MM.1S (cell line): ENCODE measurements around the gene FBXL4.

Experiments
- DNase-seq: peaks from one replicate; pipeline ENCODE4 v3.0.0-alpha.2; 2015
- H2AFZ ChIP-seq: fragments of 300-600 bp; sonication (generic); 2 replicates; pipeline ENCODE4 v1.6.0; 2016; ENCODE audit warnings: antibody characterized with exemption, low read length
- H3F3A ChIP-seq: fragments of 300-600 bp; sonication (generic); 2 replicates; pipeline ENCODE4 v1.6.1; 2016; ENCODE audit warnings: mild to moderate bottlenecking, antibody characterized with exemption, low read length, moderate library complexity, mixed read lengths; ENCODE audit not compliant: insufficient read depth
- H3K27ac ChIP-seq: fragments of 300-600 bp; sonication (generic); 2 replicates; pipeline ENCODE4 v1.5.1; 2016; ENCODE audit warnings: mild to moderate bottlenecking, low read length
- H3K27me3 ChIP-seq: fragments of 300-600 bp; sonication (generic); replicated peaks from 2 replicates; pipeline ENCODE4 v1.6.0; 2016; ENCODE audit warnings: low read length; ENCODE audit not compliant: insufficient read depth
- H3K36me3 ChIP-seq: fragments of 300-600 bp; sonication (generic); replicated peaks from 2 replicates; pipeline ENCODE4 v1.6.1; 2016; ENCODE audit warnings: mild to moderate bottlenecking, low read length, mixed read lengths; ENCODE audit not compliant: insufficient read depth
- H3K4me1 ChIP-seq: fragments of 300-600 bp; sonication (generic); 2 replicates; pipeline ENCODE4 v1.6.1; 2016; ENCODE audit warnings: low read length, mixed read lengths
- H3K4me2 ChIP-seq: fragments of 300-600 bp; sonication (generic); 2 replicates; pipeline ENCODE4 v1.6.0; 2016; ENCODE audit warnings: low read depth, low read length
- H3K4me3 ChIP-seq: fragments of 300-600 bp; sonication (generic); 2 replicates; pipeline ENCODE4 v1.5.1; 2016; ENCODE audit warnings: low read length, mixed read lengths
- H3K79me2 ChIP-seq: fragments of 300-600 bp; sonication (generic); 2 replicates; pipeline ENCODE4 v1.6.1; 2016; ENCODE audit warnings: mixed run types, low read length, mixed read lengths
- H3K9ac ChIP-seq: fragments of 300-600 bp; sonication (generic); 2 replicates; pipeline ENCODE4 v1.6.1; 2016; ENCODE audit warnings: low read length, mixed read lengths
- H3K9me2 ChIP-seq: fragments of 300-600 bp; sonication (generic); replicated peaks from 2 replicates; pipeline ENCODE4 v1.6.1; 2016; ENCODE audit warnings: mild to moderate bottlenecking, low read length, mixed read lengths; ENCODE audit not compliant: insufficient read depth
- H3K9me3 ChIP-seq: fragments of 300-600 bp; sonication (generic); replicated peaks from 2 replicates; pipeline ENCODE4 v1.6.1; 2016; ENCODE audit warnings: mild to moderate bottlenecking, low read length, mixed read lengths; ENCODE audit not compliant: insufficient read depth
- H4K20me1 ChIP-seq: fragments of 300-600 bp; sonication (generic); 2 replicates; pipeline ENCODE4 v1.6.1; 2016; ENCODE audit warnings: mild to moderate bottlenecking, low read length, moderate library complexity, mixed read lengths; ENCODE audit not compliant: insufficient read depth
- CTCF ChIP-seq: fragments of 300-600 bp; sonication (generic); IDR thresholded peaks from 2 replicates; pipeline ENCODE4 v1.5.1; 2016; ENCODE audit warnings: antibody characterized with exemption, low read length, mixed read lengths
- EZH2 ChIP-seq: fragments of 300-600 bp; sonication (generic); optimal IDR thresholded peaks from 2 replicates; pipeline ENCODE3; 2017; ENCODE audit warnings: low read depth, mild to moderate bottlenecking, antibody characterized with exemption, low read length, mixed read lengths
- EZH2phosphoT487 ChIP-seq: fragments of 300-600 bp; sonication (generic); IDR thresholded peaks from 2 replicates; pipeline ENCODE4 v1.6.1; 2018; ENCODE audit warnings: antibody characterized with exemption, low read length

FBXL4 gene

DNA sequence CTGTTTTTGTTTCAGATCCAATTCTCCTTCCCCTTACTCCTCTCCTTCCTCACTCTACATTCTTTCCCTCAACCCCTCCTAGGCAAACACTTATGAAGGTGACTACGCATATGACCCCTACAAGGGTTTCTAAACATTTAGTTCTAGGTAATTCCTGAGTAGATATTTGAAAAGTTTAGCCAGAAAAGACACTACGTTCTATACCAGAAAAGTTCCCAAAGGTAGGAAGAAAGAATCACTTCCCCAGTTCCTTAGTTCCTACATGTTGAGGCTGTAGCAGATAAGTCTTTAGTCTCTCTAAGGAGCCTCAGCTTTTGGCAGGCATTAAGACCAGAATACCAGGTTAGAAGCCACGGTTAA lies 101.7 kb downstream of the FBXL4 start:
- Histone ChIP-seq H3K9me2 (no peaks in the 10 kb centered on the region), H3K9ac (no peak overlapping the region), H3K79me2 (no peaks in the 10 kb centered on the region), H3K4me1 (no peaks in the 10 kb centered on the region), H3K27me3 (no peaks in the 10 kb centered on the region), H3K4me2 (peak overlapping the region; percentile 90; the same call in 1 of the 2 replicates), H3F3A (no peaks in the 10 kb centered on the region), H3K4me3 (no peak overlapping the region), H3K27ac (no peak overlapping the region), H3K36me3 (no peaks in the 10 kb centered on the region), H4K20me1 (no peaks in the 10 kb centered on the region), H3K9me3 (no peaks in the 10 kb centered on the region), H2AFZ (no peak overlapping the region)
- DNase-seq, result no peak
- TF ChIP-seq CTCF, result no peak
- no peak for TF ChIP-seq EZH2
- TF ChIP-seq EZH2phosphoT487, result no peak

DNA sequence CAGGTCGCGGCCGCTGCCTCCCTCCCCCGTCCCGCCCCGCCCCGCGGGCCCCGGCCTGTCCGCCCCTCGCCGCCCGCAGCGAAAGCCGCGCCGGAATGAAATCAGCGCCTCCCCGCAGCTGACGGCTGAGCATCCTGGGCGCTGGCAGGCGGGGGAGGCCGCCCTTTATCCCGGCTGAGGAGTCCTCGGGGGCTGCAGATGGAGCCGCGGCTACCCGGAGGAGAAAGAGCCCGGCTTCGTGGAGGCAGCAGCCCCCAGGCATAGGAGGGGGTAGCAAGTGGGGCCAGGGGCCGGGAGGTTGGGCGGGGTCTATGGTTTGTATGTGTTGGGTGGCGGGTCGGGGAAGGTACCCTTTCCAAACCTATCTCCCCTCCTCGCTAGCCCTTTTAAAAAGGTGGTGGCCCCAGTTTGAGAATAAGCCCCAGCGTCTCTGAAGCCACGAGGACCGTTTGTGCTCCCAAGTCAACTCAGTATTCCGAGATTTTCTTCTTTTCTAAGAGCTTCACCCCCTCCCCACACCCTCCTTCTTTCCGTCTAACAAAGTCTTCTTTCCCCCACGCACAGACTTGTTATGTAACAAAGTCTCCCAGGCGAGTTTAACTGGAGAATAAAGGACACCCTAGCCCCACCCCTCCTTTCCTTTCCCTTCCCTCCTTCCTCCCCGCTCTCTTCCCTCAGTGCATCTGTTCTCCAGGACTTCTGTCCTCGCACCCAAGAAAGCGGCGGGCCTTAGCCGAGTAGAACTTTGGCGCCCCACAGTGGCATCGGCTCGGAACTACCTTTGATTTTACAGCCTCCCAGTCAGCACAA lies 102.3 kb downstream of the FBXL4 start:
- H3F3A ChIP-seq, result no peaks in the 10 kb centered on the region
- peak overlapping the region; percentile 90 for H3K4me2 ChIP-seq
- no peak overlapping the region for H3K27ac ChIP-seq
- H2AFZ ChIP-seq, result peak overlapping the region; percentile 54; the same call in 1 of the 2 replicates
- DNase-seq, result peak; percentile 67
- H3K79me2 ChIP-seq, result no peaks in the 10 kb centered on the region
- H3K36me3 ChIP-seq, result no peaks in the 10 kb centered on the region
- H3K27me3 ChIP-seq, result no peaks in the 10 kb centered on the region
- H4K20me1 ChIP-seq, result no peaks in the 10 kb centered on the region
- H3K9ac ChIP-seq, result no peak overlapping the region
- TF ChIP-seq CTCF, result peak; percentile 87
- no peak for TF ChIP-seq EZH2phosphoT487
- H3K4me1 ChIP-seq, result no peaks in the 10 kb centered on the region
- H3K9me2 ChIP-seq, result no peaks in the 10 kb centered on the region
- no peaks in the 10 kb centered on the region for H3K9me3 ChIP-seq
- peak overlapping the region; percentile 52 for H3K4me3 ChIP-seq

DNA sequence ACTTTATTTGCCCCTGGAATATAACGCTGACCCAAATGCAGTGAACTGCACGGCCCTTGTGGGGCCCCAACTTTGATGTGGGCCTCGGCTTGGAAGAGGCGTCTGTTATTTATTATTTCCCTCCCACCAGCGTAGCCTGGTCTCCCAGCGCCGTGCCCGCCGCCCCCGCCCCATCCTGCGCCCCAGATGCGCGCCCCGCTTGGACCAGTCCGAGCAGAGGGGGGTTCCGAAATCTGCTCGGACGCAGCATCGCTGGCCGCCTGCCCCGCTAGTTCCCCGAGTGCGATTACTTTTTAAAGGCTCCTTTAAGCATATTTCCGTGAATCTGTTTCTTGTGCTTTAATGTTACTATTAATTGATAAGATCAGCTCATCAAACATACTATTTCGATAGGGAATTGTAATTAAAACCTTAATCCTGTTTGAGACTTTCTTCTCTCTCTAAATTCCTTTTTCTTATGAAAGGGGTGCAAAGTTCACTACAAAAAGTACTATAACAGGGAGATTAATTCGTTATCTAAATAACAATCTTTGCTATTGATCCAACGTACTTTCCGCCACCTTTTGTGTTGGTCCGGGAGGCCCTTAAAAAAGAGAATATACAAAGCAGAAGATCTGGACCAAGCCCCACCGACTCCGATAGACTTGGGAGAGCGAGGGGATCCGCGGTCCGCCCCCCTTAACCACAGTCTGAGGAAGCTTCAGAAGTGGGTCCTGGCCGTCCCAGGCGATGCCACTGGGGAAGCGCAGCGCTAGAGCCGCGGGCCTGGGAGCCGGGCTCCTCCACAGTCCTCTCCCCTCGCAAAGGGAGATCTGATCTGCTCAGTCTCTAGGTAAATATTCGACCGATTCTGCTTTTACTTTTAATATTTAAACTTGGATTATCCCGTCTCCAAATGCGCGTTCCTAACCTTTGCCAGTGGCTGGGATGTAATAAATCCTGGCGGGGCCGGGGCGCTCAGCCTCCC lies 103.2 kb downstream of the FBXL4 start:
- no peaks in the 10 kb centered on the region for H3K9me2 ChIP-seq
- H3K4me3 ChIP-seq, result peak overlapping the region; percentile 52
- H3K27ac ChIP-seq, result no peak overlapping the region
- H3K79me2 ChIP-seq, result no peaks in the 10 kb centered on the region
- H3K27me3 ChIP-seq, result no peaks in the 10 kb centered on the region
- H3K9ac ChIP-seq, result no peak overlapping the region
- H3K4me2 ChIP-seq, result peak overlapping the region; percentile 90
- H4K20me1 ChIP-seq, result no peaks in the 10 kb centered on the region
- no peaks in the 10 kb centered on the region for H3F3A ChIP-seq
- H3K4me1 ChIP-seq, result no peaks in the 10 kb centered on the region
- H2AFZ ChIP-seq, result no peak overlapping the region
- no peak for DNase-seq
- TF ChIP-seq EZH2 (no peak), EZH2phosphoT487 (no peak), CTCF (no peak)
- no peaks in the 10 kb centered on the region for H3K9me3 ChIP-seq
- H3K36me3 ChIP-seq, result no peaks in the 10 kb centered on the region
